Nephron progenitor cell (in vitro differentiated cells): ENCODE measurements around the gene CAMTA2.

Experiments used
- DNase-seq: peaks from one replicate; pipeline ENCODE4 v3.0.0; 2021
- H3K27ac Mint-ChIP-seq: 2 replicates; pipeline ENCODE4 v1.8.0; 2021; ENCODE audit warnings: mild to moderate bottlenecking, moderate library complexity, mixed read lengths
- H3K27me3 Mint-ChIP-seq: 2 replicates; pipeline ENCODE4 v1.8.0; 2021; ENCODE audit warnings: mild to moderate bottlenecking, low read depth, mixed read lengths; ENCODE audit not compliant: poor library complexity
- H3K36me3 Mint-ChIP-seq: 2 replicates; pipeline ENCODE4 v1.8.0; 2021; ENCODE audit warnings: low read depth, mixed read lengths
- H3K4me1 Mint-ChIP-seq: 2 replicates; pipeline ENCODE4 v1.8.0; 2021; ENCODE audit warnings: mixed read lengths
- H3K4me3 Mint-ChIP-seq: 2 replicates; pipeline ENCODE4 v1.8.0; 2021; ENCODE audit warnings: mild to moderate bottlenecking, moderate library complexity, mixed read lengths
- H3K9me3 Mint-ChIP-seq: 2 replicates; pipeline ENCODE4 v1.8.0; 2021; ENCODE audit warnings: mild to moderate bottlenecking, moderate library complexity, mixed read lengths
- TF ChIP-seq, protein P1 (sequence below): fragments of 200-600 bp; sonication (generic); IDR thresholded peaks from 2 replicates; pipeline ENCODE4 v1.5.0; 2021; ENCODE audit warnings: antibody characterized with exemption

CAMTA2 gene

GRCh38 chr17:4937553-4937952 is 49.9 kb downstream of the CAMTA2 start:
- H3K9me3 Mint-ChIP-seq: no peaks in the 10 kb centered on the region
- peaks cover 9% of the 10 kb centered on the region for H3K27me3 Mint-ChIP-seq
- H3K27ac Mint-ChIP-seq: no peak overlapping the region
- H3K36me3 Mint-ChIP-seq: peaks cover 24% of the 10 kb centered on the region
- TF ChIP-seq, protein P1, sequence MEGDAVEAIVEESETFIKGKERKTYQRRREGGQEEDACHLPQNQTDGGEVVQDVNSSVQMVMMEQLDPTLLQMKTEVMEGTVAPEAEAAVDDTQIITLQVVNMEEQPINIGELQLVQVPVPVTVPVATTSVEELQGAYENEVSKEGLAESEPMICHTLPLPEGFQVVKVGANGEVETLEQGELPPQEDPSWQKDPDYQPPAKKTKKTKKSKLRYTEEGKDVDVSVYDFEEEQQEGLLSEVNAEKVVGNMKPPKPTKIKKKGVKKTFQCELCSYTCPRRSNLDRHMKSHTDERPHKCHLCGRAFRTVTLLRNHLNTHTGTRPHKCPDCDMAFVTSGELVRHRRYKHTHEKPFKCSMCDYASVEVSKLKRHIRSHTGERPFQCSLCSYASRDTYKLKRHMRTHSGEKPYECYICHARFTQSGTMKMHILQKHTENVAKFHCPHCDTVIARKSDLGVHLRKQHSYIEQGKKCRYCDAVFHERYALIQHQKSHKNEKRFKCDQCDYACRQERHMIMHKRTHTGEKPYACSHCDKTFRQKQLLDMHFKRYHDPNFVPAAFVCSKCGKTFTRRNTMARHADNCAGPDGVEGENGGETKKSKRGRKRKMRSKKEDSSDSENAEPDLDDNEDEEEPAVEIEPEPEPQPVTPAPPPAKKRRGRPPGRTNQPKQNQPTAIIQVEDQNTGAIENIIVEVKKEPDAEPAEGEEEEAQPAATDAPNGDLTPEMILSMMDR: no peak
- peak overlapping the region; percentile 92 for H3K4me3 Mint-ChIP-seq
- H3K4me1 Mint-ChIP-seq: peaks cover 47% of the 10 kb centered on the region
- DNase-seq: no peak

DNA sequence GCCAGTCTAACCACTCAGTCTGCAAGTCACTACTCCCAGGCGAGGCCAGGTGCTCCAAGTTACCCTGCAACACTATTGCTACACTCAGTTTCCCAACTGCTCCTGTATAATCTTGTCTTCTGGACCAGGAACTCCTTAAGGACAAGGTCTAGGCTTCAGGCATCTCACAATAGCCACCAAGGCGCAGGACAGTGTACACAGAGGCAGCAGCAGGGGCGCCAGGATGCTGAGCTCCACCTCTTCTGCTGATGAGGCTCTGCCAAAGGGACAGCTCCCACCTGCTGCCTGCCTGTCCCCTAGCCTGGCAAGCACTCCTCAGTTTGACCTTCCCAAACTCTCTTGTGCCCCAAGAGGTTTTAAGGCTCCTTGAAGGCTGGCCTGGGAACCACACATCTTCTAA is 51.0 kb downstream of the CAMTA2 start:
- peaks cover 38% of the 10 kb centered on the region for H3K4me1 Mint-ChIP-seq
- DNase-seq: no peak
- peak overlapping the region; percentile 92 for H3K27ac Mint-ChIP-seq
- TF ChIP-seq, protein P1: no peak
- peaks cover 14% of the 10 kb centered on the region for H3K36me3 Mint-ChIP-seq
- peaks cover 9% of the 10 kb centered on the region for H3K27me3 Mint-ChIP-seq
- no peaks in the 10 kb centered on the region for H3K9me3 Mint-ChIP-seq
- no peak overlapping the region for H3K4me3 Mint-ChIP-seq

GRCh38 chr17:4935650-4936049 is 51.8 kb downstream of the CAMTA2 start:
- TF ChIP-seq, protein P1: no peak
- Mint-ChIP-seq H3K36me3 (peaks cover 19% of the 10 kb centered on the region), H3K4me1 (peaks cover 31% of the 10 kb centered on the region), H3K9me3 (no peaks in the 10 kb centered on the region), H3K4me3 (no peak overlapping the region), H3K27me3 (peaks cover 12% of the 10 kb centered on the region), H3K27ac (no peak overlapping the region)
- no peak for DNase-seq

GRCh38 chr17:4934173-4934979 is 53.1 kb downstream of the CAMTA2 start:
- peak overlapping the region; percentile 55 for H3K27ac Mint-ChIP-seq
- H3K4me3 Mint-ChIP-seq: no peak overlapping the region

DNA sequence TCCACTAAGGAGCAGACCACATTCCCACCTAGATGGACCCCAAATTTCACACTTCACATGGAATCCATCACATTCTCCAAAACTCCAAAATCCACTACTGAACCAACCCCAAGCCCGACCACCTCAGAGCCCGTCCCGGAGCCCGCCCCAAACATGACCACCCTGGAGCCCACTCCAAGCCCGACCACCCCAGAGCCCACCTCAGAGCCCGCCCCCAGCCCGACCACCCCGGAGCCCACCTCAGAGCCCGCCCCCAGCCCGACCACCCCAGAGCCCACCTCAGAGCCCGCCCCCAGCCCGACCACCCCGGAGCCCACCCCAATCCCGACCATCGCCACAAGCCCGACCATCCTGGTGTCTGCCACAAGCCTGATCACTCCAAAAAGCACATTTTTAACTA is 53.8 kb downstream of the CAMTA2 start:
- Mint-ChIP-seq H3K4me3 (no peak overlapping the region), H3K36me3 (peaks cover 26% of the 10 kb centered on the region), H3K27ac (peak overlapping the region; percentile 67), H3K4me1 (peaks cover 24% of the 10 kb centered on the region), H3K9me3 (no peaks in the 10 kb centered on the region), H3K27me3 (peaks cover 8% of the 10 kb centered on the region)
- no peak for DNase-seq
- TF ChIP-seq, protein P1: no peak

More at GRCh38 chr17:4934173-4934979, 53.1 kb downstream of the CAMTA2 start:
- Mint-ChIP-seq H3K4me1 (peaks cover 31% of the 10 kb centered on the region), H3K36me3 (peaks cover 21% of the 10 kb centered on the region), H3K9me3 (no peaks in the 10 kb centered on the region), H3K27me3 (peaks cover 8% of the 10 kb centered on the region)
- TF ChIP-seq, protein P1: peak; percentile 16
- peak; percentile 35 for DNase-seq

DNA sequence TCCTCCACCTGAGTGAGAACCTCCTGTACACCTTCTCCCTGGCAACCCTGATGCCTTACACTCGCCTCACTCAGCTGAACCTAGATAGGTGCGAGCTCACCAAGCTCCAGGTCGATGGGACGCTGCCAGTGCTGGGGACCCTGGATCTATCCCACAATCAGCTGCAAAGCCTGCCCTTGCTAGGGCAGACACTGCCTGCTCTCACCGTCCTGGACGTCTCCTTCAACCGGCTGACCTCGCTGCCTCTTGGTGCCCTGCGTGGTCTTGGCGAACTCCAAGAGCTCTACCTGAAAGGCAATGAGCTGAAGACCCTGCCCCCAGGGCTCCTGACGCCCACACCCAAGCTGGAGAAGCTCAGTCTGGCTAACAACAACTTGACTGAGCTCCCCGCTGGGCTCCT is 54.7 kb downstream of the CAMTA2 start:
- H3K27ac Mint-ChIP-seq: no peak overlapping the region

More for the DNA sequence above, 54.7 kb downstream of the CAMTA2 start:
- TF ChIP-seq, protein P1: no peak
- Mint-ChIP-seq H3K4me1 (peaks cover 16% of the 10 kb centered on the region), H3K9me3 (no peaks in the 10 kb centered on the region), H3K27me3 (peaks cover 8% of the 10 kb centered on the region), H3K36me3 (peaks cover 26% of the 10 kb centered on the region), H3K4me3 (no peak overlapping the region)
- DNase-seq: no peak
